A549 (cell line): ENCODE data around the gene EIF3M. TPM values are rescaled to one million over a fixed set of nuclear protein-coding genes. Genes with fewer than 3 reads are reported as not detected.

Source experiments
- BHLHE40 ChIP-seq: IDR thresholded peaks from 2 replicates; pipeline ENCODE4 v1.6.1; 2012; ENCODE audit warnings: low read depth, low read length, inconsistent platforms
- CBX8 ChIP-seq: fragments of 200-600 bp; sonication (generic); IDR thresholded peaks from 2 replicates; pipeline ENCODE4 v1.6.1; 2016
- CEBPB ChIP-seq, 2 experiments: fragments of >200 bp in 1 of 2; sonication (Bioruptor Twin) in 1 of 2; formaldehyde crosslinking in 1 of 2; IDR thresholded peaks; 2 replicates each; pipeline ENCODE4 v1.6.1; 2012 to 2016
- CHD4 ChIP-seq: fragments of 200-600 bp; sonication (generic); IDR thresholded peaks from 2 replicates; pipeline ENCODE4 v1.6.1; 2016; ENCODE audit warnings: antibody characterized with exemption, mild to moderate bottlenecking, borderline replicate concordance
- ESRRA ChIP-seq: fragments of 150-350 bp; IDR thresholded peaks from 2 replicates; pipeline ENCODE4 v1.6.1; 2014; ENCODE audit warnings: mild to moderate bottlenecking, low read length, borderline replicate concordance
- FOSL2 ChIP-seq, 2 experiments: fragments of 450-650 bp in 1 of 2; fragments of >200 bp in 1 of 2; sonication (Bioruptor Twin) in 1 of 2; formaldehyde crosslinking; IDR thresholded peaks; 2 replicates each; pipeline versions ENCODE4 v1.5.0 to v1.6.1; 2016 to 2020; ENCODE audit warnings: mild to moderate bottlenecking in 1 of 2, moderate library complexity in 1 of 2
- HEYL ChIP-seq: fragments of 250-450 bp; sonication (Bioruptor Pico); IDR thresholded peaks from 2 replicates; pipeline ENCODE4 v1.8.0; 2021; ENCODE audit warnings: mild to moderate bottlenecking, moderate library complexity
- HOXA7 ChIP-seq: fragments of 250-450 bp; sonication (Bioruptor Pico); IDR thresholded peaks from 2 replicates; pipeline ENCODE4 v1.5.0; 2020; ENCODE audit warnings: mild to moderate bottlenecking, moderate library complexity
- JUN ChIP-seq, 2 experiments: fragments of >200 bp; sonication (Bioruptor Twin); formaldehyde crosslinking; IDR thresholded peaks; 2 replicates in 1 of 2; 3 replicates in 1 of 2; pipeline ENCODE4 v1.6.1; 2016 to 2017
- KDM1A ChIP-seq: fragments of 200-600 bp; sonication (generic); IDR thresholded peaks from 2 replicates; pipeline ENCODE4 v1.6.1; 2016; ENCODE audit warnings: low read depth, mild to moderate bottlenecking
- MAFK ChIP-seq: fragments of 450-650 bp; IDR thresholded peaks from 2 replicates; pipeline ENCODE4 v1.6.1; 2014; ENCODE audit not compliant: partially characterized antibody
- MYC ChIP-seq: IDR thresholded peaks from 2 replicates; pipeline ENCODE4 v1.6.1; 2012; ENCODE audit warnings: mild to moderate bottlenecking, inconsistent platforms, low read length, improper control_type of control experiment, borderline replicate concordance
- NR3C1 ChIP-seq: fragments of >200 bp; sonication (Bioruptor Twin); formaldehyde crosslinking; IDR thresholded peaks from 3 replicates; pipeline ENCODE4 v1.6.1; 2017
- POLR2AphosphoS2 ChIP-seq: conservative IDR thresholded peaks from 2 replicates; pipeline ENCODE4 v1.6.1; 2012; ENCODE audit warnings: low read length, improper control_type of control experiment, inconsistent platforms
- RARB ChIP-seq: fragments of 250-450 bp; sonication (Bioruptor Pico); IDR thresholded peaks from 2 replicates; pipeline ENCODE4 v1.8.0; 2021; ENCODE audit warnings: mild to moderate bottlenecking, moderate library complexity
- RFX5 ChIP-seq: fragments of 450-650 bp; IDR thresholded peaks from 2 replicates; pipeline ENCODE4 v1.7.1; 2014; ENCODE audit warnings: antibody characterized with exemption, mild to moderate bottlenecking, moderate library complexity
- SREBF2 ChIP-seq: fragments of 450-650 bp; IDR thresholded peaks from 2 replicates; pipeline ENCODE4 v1.6.1; 2014; ENCODE audit warnings: mild to moderate bottlenecking, moderate library complexity
- TFCP2L1 ChIP-seq: fragments of 250-450 bp; sonication (Bioruptor Pico); IDR thresholded peaks from 2 replicates; pipeline ENCODE4 v1.5.0; 2021; ENCODE audit warnings: mild to moderate bottlenecking
- ZC3H11A ChIP-seq: fragments of 450-650 bp; IDR thresholded peaks from 2 replicates; pipeline ENCODE4 v1.6.1; 2014; ENCODE audit warnings: antibody characterized with exemption, mild to moderate bottlenecking
- ZFP36 ChIP-seq: fragments of 450-650 bp; IDR thresholded peaks from 2 replicates; pipeline ENCODE4 v1.6.1; 2014; ENCODE audit warnings: borderline replicate concordance; ENCODE audit not compliant: partially characterized antibody
- ZSCAN20 ChIP-seq: fragments of 250-450 bp; sonication (Bioruptor Pico); IDR thresholded peaks from 2 replicates; pipeline ENCODE4 v1.8.0; 2022; ENCODE audit warnings: mild to moderate bottlenecking, moderate library complexity
- polyA plus RNA-seq, 4 experiments: library from polyadenylated mRNA; depleted of rRNA in 3 of 4; stranded (reverse); fragments of >200 nt; fragmentation: RNase III in 1 of 4; extraction: RNeasy Plus Mini Kit Qiagen cat#74134 plus additional on column Dnase treatment in 1 of 4; gene quantifications; 2 replicates in 3 of 4; 3 replicates in 1 of 4; pipeline ENCODE4 v1.2.3, GENCODE V29; 2011 to 2017
- TF ChIP-seq, protein P1 (sequence below): fragments of >200 bp; sonication (Bioruptor Twin); formaldehyde crosslinking; IDR thresholded peaks from 2 replicates; pipeline ENCODE4 v1.6.1; 2016
- TF ChIP-seq, protein P2 (sequence below): fragments of >200 bp; sonication (Bioruptor Twin); formaldehyde crosslinking; IDR thresholded peaks from 3 replicates; pipeline ENCODE4 v1.5.1; 2016
- TF ChIP-seq, protein P3 (sequence below): fragments of 250-450 bp; sonication (Bioruptor Pico); IDR thresholded peaks from 2 replicates; pipeline ENCODE4 v1.5.0; 2021; ENCODE audit warnings: mild to moderate bottlenecking, moderate library complexity, borderline replicate concordance
- TF ChIP-seq, protein P4 (sequence below): fragments of 250-450 bp; sonication (Bioruptor Pico); IDR thresholded peaks from 2 replicates; pipeline ENCODE4 v1.5.0; 2020; ENCODE audit warnings: low read depth, mild to moderate bottlenecking, moderate library complexity
- TF ChIP-seq, protein P5 (sequence below): IDR thresholded peaks from 2 replicates; pipeline ENCODE4 v1.6.1; 2012

Gene EIF3M
- polyA plus RNA-seq, 2 of the 4 experiments (the other 2 are of a cell fraction) = 436 to 890 TPM

DNA sequence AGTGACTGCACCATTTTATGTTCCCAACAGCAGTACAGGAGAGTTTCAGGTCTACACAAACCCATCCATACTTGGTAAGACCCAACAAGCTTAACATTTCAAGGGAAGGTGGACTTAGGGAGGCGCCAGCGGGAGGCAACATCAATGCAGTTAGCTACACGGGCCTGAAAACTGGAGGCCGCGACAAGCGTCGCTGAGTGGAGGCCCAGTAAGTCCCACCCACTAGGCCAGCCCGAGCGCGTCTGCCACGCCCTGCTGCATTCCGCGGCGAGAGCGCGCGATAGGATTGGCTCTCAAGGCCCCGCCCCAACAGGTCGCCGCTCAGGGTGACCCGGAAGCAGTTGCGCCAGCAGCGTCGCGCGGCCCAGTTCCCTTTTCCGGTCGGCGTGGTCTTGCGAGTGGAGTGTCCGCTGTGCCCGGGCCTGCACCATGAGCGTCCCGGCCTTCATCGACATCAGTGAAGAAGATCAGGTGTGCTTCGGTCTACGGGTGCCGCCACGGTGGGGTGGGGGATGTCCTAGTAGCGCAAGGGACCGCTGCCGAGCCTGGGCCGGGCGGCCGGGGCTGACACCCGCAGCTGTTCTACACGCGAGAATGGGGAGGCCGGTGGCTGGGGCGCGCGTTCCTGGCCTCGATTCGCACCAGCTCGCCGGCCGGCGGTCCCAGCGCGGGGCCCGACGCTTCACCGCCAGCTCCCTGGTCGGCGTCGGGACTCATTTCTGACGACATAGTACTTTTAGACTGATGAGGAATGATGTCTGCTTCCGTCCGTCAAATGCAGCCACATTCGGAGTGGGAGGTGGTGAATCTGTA lies at the start of gene EIF3M (continued):
- no peak for TF ChIP-seq FOSL2 (IDR thresholded peaks at IDR 0.05)
- no peak for TF ChIP-seq FOSL2 (CRISPR knock-in tag; IDR thresholded peaks at IDR 0.05)
- TF ChIP-seq, protein P1, sequence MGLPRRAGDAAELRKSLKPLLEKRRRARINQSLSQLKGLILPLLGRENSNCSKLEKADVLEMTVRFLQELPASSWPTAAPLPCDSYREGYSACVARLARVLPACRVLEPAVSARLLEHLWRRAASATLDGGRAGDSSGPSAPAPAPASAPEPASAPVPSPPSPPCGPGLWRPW = no peak
- peak; percentile 62; the same call in 1 of the 2 replicates for TF ChIP-seq MYC
- TF ChIP-seq BHLHE40 = no peak
- TF ChIP-seq ZC3H11A = no peak
- no peak for TF ChIP-seq POLR2AphosphoS2
- TF ChIP-seq, protein P2, sequence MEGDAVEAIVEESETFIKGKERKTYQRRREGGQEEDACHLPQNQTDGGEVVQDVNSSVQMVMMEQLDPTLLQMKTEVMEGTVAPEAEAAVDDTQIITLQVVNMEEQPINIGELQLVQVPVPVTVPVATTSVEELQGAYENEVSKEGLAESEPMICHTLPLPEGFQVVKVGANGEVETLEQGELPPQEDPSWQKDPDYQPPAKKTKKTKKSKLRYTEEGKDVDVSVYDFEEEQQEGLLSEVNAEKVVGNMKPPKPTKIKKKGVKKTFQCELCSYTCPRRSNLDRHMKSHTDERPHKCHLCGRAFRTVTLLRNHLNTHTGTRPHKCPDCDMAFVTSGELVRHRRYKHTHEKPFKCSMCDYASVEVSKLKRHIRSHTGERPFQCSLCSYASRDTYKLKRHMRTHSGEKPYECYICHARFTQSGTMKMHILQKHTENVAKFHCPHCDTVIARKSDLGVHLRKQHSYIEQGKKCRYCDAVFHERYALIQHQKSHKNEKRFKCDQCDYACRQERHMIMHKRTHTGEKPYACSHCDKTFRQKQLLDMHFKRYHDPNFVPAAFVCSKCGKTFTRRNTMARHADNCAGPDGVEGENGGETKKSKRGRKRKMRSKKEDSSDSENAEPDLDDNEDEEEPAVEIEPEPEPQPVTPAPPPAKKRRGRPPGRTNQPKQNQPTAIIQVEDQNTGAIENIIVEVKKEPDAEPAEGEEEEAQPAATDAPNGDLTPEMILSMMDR = no peak
- TF ChIP-seq CEBPB (IDR thresholded peaks at IDR 0.05) = no peak
- no peak for TF ChIP-seq RFX5
- peak; percentile 71 to 96; a peak in 4 of 5 replicates for TF ChIP-seq JUN (IDR thresholded peaks at IDR 0.05)
- TF ChIP-seq CHD4 = no peak
- TF ChIP-seq, protein P3, sequence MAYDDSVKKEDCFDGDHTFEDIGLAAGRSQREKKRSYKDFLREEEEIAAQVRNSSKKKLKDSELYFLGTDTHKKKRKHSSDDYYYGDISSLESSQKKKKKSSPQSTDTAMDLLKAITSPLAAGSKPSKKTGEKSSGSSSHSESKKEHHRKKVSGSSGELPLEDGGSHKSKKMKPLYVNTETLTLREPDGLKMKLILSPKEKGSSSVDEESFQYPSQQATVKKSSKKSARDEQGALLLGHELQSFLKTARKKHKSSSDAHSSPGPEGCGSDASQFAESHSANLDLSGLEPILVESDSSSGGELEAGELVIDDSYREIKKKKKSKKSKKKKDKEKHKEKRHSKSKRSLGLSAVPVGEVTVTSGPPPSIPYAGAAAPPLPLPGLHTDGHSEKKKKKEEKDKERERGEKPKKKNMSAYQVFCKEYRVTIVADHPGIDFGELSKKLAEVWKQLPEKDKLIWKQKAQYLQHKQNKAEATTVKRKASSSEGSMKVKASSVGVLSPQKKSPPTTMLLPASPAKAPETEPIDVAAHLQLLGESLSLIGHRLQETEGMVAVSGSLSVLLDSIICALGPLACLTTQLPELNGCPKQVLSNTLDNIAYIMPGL (CRISPR knock-in tag) = no peak
- TF ChIP-seq CBX8 = no peak
- no peak for TF ChIP-seq NR3C1
- TF ChIP-seq KDM1A = no peak
- TF ChIP-seq ZFP36 = no peak
- TF ChIP-seq MAFK = no peak
- TF ChIP-seq, protein P4, sequence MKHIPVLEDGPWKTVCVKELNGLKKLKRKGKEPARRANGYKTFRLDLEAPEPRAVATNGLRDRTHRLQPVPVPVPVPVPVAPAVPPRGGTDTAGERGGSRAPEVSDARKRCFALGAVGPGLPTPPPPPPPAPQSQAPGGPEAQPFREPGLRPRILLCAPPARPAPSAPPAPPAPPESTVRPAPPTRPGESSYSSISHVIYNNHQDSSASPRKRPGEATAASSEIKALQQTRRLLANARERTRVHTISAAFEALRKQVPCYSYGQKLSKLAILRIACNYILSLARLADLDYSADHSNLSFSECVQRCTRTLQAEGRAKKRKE = no peak
- TF ChIP-seq ESRRA = no peak
- TF ChIP-seq TFCP2L1 (CRISPR knock-in tag) = no peak
- no peak for TF ChIP-seq HOXA7 (CRISPR knock-in tag)
- no peak for TF ChIP-seq HEYL (CRISPR knock-in tag)
- TF ChIP-seq, protein P5, sequence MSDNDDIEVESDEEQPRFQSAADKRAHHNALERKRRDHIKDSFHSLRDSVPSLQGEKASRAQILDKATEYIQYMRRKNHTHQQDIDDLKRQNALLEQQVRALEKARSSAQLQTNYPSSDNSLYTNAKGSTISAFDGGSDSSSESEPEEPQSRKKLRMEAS = peak; percentile 97
- TF ChIP-seq SREBF2 = no peak
- TF ChIP-seq ZSCAN20 = no peak
- no peak for TF ChIP-seq RARB (CRISPR knock-in tag)
